GM18505 (cell line): ENCODE results near the gene DIP2C.
"Not testable (repeated sequence)": the region's sequence is repeated elsewhere in the genome, so short reads cannot be mapped to it uniquely, and the experiment has no call there.

Experiments used
- ATAC-seq: cut with Tn5 transposase; IDR thresholded peaks from one replicate; pipeline ENCODE4 v1.9.1; 2021; ENCODE audit not compliant: unreplicated experiment
- POLR2A ChIP-seq: IDR thresholded peaks from 4 replicates; pipeline ENCODE4 v1.6.1; 2011; ENCODE audit warnings: borderline replicate concordance; ENCODE audit not compliant: insufficient read depth, insufficient read length; ENCODE audit errors: extremely low read depth

Gene DIP2C

DNA sequence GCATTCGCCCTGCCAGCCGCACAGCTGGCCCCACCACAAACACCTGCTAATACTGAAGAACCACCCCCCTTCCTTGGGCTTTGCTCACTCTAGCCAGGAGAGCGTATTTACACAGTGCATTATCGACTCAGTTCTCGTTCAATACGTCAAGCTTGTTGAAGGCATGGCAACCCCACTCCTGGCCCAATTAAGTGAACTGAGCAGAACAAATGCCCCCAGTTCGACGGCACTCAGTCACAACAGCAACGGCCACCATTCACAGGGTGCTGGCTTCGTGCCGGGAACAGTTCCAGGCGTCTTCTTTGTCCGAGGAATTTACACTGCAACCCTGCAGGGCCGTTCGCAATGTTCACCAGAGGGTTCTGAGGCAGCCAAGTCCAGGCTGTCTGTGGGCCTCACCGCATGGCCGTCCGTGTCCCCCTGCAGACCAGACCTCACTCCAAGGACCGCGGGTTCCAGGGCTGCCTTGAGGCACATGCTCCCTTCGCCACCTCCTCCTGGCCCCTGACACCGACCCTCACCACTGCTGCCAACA is 175.3 kb downstream of the DIP2C start:
- ATAC-seq: no peak
- TF ChIP-seq POLR2A: no peak

DNA sequence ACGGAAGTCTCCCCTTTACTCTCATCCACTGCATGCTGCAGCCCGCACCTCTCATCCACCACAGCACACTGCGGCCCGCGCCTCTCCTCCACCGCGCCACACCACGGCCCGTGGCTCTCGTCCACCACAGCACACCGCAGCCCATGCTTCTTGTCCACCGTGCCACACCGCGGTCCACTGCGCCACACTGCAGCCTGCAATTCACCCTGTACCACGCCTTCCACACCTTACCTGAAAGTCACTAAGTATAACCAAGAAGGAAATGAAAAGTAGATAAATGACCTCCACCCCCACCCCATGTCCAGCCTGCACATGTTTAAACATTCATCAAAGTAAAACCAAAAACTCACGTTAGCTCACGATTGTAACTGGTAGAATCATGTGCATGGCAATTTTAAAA is 176.1 kb downstream of the DIP2C start:
- TF ChIP-seq POLR2A: no peak
- no peak for ATAC-seq

DNA sequence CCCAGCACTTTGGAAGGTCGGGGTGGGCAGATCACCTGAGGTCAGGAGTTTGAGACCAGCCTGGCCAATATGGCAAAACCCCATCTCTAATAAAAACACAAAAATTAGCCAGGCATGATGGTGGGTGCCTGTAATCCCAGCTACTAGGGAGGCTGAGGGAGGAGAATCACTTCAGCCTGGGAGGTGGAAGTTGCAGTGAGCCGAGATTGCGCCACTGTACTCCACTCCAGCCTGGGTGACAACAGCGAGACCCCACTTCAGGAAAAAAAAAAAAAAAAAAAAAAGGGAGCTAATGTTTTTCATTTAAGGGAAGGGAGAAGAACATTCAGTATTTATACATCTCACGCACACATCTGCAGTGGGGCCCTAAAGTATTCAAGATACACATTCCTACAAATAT is 176.8 kb downstream of the DIP2C start:
- not testable (repeated sequence) for ATAC-seq

DNA sequence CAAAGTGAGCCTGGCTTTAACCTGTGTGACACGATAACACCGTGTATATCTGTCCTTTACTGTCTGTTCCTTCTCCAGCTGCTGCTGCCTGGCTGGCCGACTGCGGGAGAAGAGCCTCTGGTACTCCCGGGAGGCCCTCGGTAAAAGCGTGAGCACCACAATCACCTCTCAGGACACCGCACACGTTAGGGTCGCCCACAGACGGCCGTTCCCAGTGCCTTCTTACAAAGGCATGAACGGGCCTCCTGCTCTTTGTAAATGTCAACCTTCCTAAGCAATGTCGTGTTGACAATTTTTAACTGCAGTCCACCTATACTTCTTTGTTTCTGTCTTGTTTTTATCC is 177.6 kb downstream of the DIP2C start:
- ATAC-seq: no peak
- TF ChIP-seq POLR2A: no peak

GRCh38 chr10:511101-511848 is 178.2 kb downstream of the DIP2C start:
- peak; percentile 64 for ATAC-seq
- TF ChIP-seq POLR2A: no peak

- no peak for ATAC-seq
- TF ChIP-seq POLR2A: no peak
These were observed 179.0 kb downstream of the DIP2C start for GRCh38 chr10:510415-510881.

GRCh38 chr10:509361-510102 is 179.9 kb downstream of the DIP2C start:
- ATAC-seq: no peak
- no peak for TF ChIP-seq POLR2A

- TF ChIP-seq POLR2A: no peak
These were observed 180.7 kb downstream of the DIP2C start for GRCh38 chr10:508726-509125.

GRCh38 chr10:507908-508444 is 181.5 kb downstream of the DIP2C start:
- ATAC-seq: no peak
- TF ChIP-seq POLR2A: no peak

More at GRCh38 chr10:508726-509125, 180.7 kb downstream of the DIP2C start:
- no peak for ATAC-seq

- TF ChIP-seq POLR2A: no peak
- no peak for ATAC-seq
These were observed 182.1 kb downstream of the DIP2C start for GRCh38 chr10:507355-507699.

DNA sequence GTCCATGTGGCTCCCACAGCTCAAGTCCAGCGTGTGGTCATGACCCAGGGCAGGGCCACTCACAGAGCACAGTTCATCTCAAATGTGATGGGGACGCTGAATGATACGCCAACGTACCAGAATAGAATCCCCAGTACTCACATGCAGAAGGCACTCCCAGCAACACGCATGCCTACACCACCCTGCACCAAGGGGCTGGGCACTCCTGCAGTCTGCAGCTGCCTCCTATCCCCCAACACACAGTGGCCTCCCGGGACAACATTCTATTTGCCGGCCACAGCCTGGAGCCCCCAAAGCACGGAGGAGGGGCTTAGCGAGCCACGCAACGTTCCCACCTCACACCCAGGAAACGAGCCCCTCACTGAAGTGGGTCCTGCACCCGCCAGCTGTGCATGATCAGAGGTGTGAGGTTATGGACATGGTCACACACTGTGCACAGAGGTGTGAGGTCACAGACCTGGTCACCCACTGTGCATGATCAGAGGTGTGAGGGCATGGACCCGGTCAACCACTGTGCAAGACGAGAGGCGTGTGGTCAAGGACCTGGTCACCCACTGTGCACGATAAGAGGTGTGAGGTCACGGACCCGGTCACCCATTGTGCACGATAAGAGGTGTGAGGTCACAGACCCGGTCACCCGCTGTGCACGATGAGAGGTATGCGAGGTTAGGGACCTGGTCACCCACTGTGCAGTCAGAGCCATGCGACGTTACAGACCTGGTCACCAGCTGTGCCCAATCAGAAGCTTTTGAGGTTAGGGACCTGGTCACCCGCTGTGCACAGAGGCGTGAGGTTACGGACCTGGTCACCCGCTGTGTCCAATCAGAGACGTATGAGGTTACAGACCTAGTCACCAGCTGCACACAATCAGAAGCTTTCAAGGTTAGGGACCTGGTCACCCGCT is 182.8 kb downstream of the DIP2C start:
- no peak for ATAC-seq
- no peak for TF ChIP-seq POLR2A

- ATAC-seq: no peak
- no peak for TF ChIP-seq POLR2A
These were observed 184.0 kb downstream of the DIP2C start for GRCh38 chr10:505419-505818.

GRCh38 chr10:504806-505205 is 184.7 kb downstream of the DIP2C start:
- TF ChIP-seq POLR2A: no peak
- ATAC-seq: no peak

DNA sequence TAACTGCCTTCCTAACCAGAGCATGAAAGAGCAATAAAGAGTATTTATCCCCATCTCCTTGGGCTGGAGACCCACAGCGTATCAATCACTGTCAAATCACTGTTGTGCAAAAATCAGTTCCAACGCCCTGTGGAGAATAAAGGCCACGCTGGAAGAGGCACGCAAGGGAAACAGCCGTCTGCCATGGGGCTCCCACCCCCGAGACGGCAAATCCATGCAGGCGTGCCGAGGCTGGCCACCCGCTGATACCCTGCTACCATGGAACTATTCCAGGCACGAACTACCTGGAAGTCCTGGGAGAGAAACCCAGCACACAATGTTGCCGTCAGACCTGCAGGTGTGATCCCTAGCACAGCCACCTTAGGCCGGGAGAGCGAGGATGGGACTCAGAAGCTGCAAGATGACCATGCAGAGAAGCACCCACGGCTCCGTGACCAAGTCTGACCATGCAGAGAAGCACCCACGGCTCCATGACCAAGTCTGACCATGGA is 185.3 kb downstream of the DIP2C start:
- TF ChIP-seq POLR2A: no peak
- no peak for ATAC-seq

DNA sequence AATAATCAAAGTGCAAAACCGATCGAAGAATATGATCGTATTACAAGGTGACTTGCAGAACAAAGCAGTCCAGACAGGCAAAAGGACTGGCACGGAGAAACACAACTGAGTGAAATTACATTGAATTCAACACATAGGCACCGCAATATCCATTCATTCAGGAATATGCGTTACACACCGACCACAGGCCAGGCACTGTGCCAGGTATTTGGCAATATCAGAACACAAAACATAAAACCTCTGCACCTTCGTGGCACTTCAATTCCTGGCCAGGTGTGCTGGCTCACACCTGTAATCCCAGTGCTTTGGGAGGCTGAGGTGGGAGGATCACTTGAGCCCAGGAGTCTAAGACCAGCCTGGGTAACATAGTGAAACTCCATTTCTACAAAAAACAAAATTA is 187.9 kb downstream of the DIP2C start:
- TF ChIP-seq POLR2A: no peak
- no peak for ATAC-seq
